Measurements from ENCODE around the gene TLCD2. TPM values are rescaled to one million over a fixed set of nuclear protein-coding genes. Genes with fewer than 3 reads are reported as not detected.

The TLCD2 gene
- total and polyA plus RNA-seq, 2 of the 13 experiments (the other 11 are each of a cell fraction or from before 2014, with no cell fraction given): 0.90 to 1.1 TPM

DNA sequence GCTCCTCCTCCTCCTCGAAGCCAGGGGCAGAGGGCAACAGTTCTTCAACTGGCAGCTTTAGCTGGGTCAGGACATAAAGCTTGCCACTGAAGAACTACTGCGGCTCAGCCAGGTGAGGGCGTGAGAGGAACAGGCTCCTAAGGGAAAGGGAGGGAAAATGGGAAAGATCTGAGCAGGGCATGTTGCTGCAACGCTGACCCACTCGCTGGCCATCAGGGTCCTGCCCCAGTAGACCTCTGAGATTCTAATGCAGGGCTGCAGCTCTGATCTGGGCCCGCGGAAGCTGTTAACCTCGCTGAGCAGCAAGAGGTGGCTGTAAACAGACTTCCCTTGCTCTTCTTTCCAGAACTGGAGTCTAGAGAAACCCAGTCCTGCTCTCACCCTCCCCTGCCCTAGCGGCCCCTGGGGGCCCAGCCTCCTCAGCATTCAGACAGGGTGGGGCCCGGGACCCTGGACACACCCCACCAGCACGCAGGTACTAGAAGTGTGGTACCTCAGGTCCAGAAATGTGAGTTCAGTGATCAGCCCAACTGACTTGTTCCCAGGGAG, 3.8 kb upstream of the TLCD2 start (continued):
- TF ChIP-seq, protein P1, sequence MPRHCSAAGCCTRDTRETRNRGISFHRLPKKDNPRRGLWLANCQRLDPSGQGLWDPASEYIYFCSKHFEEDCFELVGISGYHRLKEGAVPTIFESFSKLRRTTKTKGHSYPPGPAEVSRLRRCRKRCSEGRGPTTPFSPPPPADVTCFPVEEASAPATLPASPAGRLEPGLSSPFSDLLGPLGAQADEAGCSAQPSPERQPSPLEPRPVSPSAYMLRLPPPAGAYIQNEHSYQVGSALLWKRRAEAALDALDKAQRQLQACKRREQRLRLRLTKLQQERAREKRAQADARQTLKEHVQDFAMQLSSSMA (CRISPR knock-in tag; IDR thresholded peaks at IDR 0.05): no peak
- no peak for TF ChIP-seq ZBTB7B (CRISPR knock-in tag; IDR thresholded peaks at IDR 0.05)
- TF ChIP-seq ZBTB3 (CRISPR knock-in tag; IDR thresholded peaks at IDR 0.05; ENCODE audit: borderline replicate concordance, low read depth): no peak
- peak; percentile 9; the same call in 1 of the 2 replicates for TF ChIP-seq ZNF451 (CRISPR knock-in tag; IDR thresholded peaks at IDR 0.05)
- TF ChIP-seq CSRNP1 (CRISPR knock-in tag; IDR thresholded peaks at IDR 0.05): no peak
- peak; percentile 17; the same call in 1 of the 2 replicates for TF ChIP-seq HNF4G (IDR thresholded peaks at IDR 0.05; ENCODE audit: borderline replicate concordance, low read depth, low read length)
- TF ChIP-seq HNF4G (CRISPR knock-in tag; IDR thresholded peaks at IDR 0.05; ENCODE audit: borderline replicate concordance, low read depth): no peak
- no peak for TF ChIP-seq ZNF263 (CRISPR knock-in tag; IDR thresholded peaks at IDR 0.05)
- no peak for TF ChIP-seq POLR2G (IDR thresholded peaks at IDR 0.05; ENCODE audit: low read depth, low read length)
- TF ChIP-seq TBP (CRISPR knock-in tag; IDR thresholded peaks at IDR 0.05): no peak
- no peak for TF ChIP-seq JUNB (CRISPR knock-in tag; IDR thresholded peaks at IDR 0.05; ENCODE audit: borderline replicate concordance)
- no peak for TF ChIP-seq RARA (CRISPR knock-in tag; IDR thresholded peaks at IDR 0.05)
- TF ChIP-seq STAG1 (CRISPR knock-in tag; IDR thresholded peaks at IDR 0.05): peak; percentile 90
- peak; percentile 25 for TF ChIP-seq YY1 (IDR thresholded peaks at IDR 0.05; ENCODE audit: insufficient read depth, insufficient replicate concordance, low read depth, low read length)
- TF ChIP-seq EP300 (IDR thresholded peaks at IDR 0.05; ENCODE audit: low read depth in 2 of 2, low read length in 2 of 2): no peak
- TF ChIP-seq EP300 (CRISPR knock-in tag; IDR thresholded peaks at IDR 0.05; ENCODE audit: borderline replicate concordance): no peak
- 0 out of 2 replicates have a peak, but pooled peaks have one; percentile 23 for TF ChIP-seq ZNF331 (CRISPR knock-in tag; IDR thresholded peaks at IDR 0.05)
- peak; percentile 45 for TF ChIP-seq ZNF781 (CRISPR knock-in tag; IDR thresholded peaks at IDR 0.05; ENCODE audit: borderline replicate concordance, not compliant biosample characterization)
- TF ChIP-seq, protein P2, sequence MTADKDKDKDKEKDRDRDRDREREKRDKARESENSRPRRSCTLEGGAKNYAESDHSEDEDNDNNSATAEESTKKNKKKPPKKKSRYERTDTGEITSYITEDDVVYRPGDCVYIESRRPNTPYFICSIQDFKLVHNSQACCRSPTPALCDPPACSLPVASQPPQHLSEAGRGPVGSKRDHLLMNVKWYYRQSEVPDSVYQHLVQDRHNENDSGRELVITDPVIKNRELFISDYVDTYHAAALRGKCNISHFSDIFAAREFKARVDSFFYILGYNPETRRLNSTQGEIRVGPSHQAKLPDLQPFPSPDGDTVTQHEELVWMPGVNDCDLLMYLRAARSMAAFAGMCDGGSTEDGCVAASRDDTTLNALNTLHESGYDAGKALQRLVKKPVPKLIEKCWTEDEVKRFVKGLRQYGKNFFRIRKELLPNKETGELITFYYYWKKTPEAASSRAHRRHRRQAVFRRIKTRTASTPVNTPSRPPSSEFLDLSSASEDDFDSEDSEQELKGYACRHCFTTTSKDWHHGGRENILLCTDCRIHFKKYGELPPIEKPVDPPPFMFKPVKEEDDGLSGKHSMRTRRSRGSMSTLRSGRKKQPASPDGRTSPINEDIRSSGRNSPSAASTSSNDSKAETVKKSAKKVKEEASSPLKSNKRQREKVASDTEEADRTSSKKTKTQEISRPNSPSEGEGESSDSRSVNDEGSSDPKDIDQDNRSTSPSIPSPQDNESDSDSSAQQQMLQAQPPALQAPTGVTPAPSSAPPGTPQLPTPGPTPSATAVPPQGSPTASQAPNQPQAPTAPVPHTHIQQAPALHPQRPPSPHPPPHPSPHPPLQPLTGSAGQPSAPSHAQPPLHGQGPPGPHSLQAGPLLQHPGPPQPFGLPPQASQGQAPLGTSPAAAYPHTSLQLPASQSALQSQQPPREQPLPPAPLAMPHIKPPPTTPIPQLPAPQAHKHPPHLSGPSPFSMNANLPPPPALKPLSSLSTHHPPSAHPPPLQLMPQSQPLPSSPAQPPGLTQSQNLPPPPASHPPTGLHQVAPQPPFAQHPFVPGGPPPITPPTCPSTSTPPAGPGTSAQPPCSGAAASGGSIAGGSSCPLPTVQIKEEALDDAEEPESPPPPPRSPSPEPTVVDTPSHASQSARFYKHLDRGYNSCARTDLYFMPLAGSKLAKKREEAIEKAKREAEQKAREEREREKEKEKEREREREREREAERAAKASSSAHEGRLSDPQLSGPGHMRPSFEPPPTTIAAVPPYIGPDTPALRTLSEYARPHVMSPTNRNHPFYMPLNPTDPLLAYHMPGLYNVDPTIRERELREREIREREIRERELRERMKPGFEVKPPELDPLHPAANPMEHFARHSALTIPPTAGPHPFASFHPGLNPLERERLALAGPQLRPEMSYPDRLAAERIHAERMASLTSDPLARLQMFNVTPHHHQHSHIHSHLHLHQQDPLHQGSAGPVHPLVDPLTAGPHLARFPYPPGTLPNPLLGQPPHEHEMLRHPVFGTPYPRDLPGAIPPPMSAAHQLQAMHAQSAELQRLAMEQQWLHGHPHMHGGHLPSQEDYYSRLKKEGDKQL (CRISPR knock-in tag; IDR thresholded peaks at IDR 0.05; ENCODE audit: low read depth): no peak
- TF ChIP-seq MEF2D (CRISPR knock-in tag; IDR thresholded peaks at IDR 0.05): no peak
- no peak for TF ChIP-seq GFI1 (CRISPR knock-in tag; IDR thresholded peaks at IDR 0.05; ENCODE audit: borderline replicate concordance)
- TF ChIP-seq CREB1 (IDR thresholded peaks at IDR 0.05): no peak
- no peak for TF ChIP-seq CREB1 (CRISPR knock-in tag; IDR thresholded peaks at IDR 0.05)

Data from HepG2 (cell line).